Fibroblast of pulmonary artery (primary cell): ENCODE results near the gene AUTS2.

ENCODE experiments used
- DNase-seq: peaks from one replicate; pipeline ENCODE4 v3.0.0-alpha.2; 2010; ENCODE audit warnings: low read depth
- H3K4me3 ChIP-seq: replicated peaks from 2 replicates; pipeline ENCODE4 v1.5.1; 2011; ENCODE audit warnings: low read depth, mild to moderate bottlenecking, control low read depth, low read length, moderate library complexity
- TF ChIP-seq, protein P1 (sequence below): IDR thresholded peaks from 2 replicates; pipeline ENCODE4 v1.5.1; 2011; ENCODE audit warnings: mild to moderate bottlenecking, control low read depth, low read length, inconsistent platforms; ENCODE audit errors: missing control alignments

The AUTS2 gene

DNA sequence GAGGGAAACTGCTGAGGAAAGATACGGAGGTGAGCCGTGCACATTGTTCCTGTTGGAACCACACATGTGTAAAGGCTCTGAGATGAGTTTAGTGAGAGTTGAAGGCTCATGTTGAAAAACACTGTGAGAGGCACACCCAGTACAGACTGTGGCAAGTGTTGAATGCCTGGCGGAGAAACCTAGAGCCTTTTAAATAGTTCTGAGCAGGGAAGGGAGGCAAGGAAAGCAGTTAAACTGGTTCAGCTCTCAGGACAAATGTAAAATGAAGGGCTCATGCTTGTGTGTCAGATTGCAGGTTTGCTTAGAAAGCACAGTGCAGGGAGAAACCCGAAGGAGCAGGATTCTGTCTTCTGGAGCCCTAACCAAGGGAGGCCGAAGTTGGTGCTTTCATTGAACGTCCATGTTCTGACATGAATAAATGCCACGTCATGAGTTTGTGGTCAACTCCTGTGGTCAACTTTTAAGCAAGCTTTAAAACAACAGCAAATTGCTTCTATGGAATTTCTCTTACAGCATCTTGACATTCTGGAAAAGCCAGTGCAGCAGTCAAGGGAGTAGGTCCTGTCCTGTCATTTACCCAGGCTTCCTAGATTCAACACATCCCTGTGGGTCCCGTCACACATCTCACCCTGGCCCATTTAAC, 882.8 kb downstream of the AUTS2 start:
- no peak overlapping the region for H3K4me3 ChIP-seq
- no peak for DNase-seq
- TF ChIP-seq, protein P1, sequence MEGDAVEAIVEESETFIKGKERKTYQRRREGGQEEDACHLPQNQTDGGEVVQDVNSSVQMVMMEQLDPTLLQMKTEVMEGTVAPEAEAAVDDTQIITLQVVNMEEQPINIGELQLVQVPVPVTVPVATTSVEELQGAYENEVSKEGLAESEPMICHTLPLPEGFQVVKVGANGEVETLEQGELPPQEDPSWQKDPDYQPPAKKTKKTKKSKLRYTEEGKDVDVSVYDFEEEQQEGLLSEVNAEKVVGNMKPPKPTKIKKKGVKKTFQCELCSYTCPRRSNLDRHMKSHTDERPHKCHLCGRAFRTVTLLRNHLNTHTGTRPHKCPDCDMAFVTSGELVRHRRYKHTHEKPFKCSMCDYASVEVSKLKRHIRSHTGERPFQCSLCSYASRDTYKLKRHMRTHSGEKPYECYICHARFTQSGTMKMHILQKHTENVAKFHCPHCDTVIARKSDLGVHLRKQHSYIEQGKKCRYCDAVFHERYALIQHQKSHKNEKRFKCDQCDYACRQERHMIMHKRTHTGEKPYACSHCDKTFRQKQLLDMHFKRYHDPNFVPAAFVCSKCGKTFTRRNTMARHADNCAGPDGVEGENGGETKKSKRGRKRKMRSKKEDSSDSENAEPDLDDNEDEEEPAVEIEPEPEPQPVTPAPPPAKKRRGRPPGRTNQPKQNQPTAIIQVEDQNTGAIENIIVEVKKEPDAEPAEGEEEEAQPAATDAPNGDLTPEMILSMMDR = no peak

DNA sequence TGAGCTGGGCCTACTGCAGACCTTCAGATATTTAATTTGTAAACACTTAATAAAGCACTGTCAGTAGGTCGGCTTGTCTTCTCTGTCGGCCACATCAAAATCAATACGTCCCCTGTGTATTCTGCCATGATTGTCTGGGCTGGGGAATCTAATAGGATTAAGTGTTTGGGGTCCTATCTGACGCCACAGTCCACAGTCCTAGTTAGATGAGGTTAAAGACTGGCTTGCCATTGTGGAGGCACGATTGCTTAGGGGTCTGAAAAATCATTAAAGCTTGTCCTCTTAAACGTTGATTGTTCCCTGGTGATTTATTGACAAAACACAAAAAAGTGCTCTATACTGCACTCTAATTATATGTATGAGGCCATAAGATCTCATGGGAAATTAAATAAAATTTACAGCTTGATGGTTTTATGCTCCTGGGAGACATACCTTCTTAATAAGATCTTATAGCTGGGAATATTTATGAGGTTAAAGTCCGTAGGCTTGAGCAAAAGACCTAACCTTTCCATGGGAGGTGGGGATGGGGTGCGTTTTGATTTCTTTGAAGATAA, 883.4 kb downstream of the AUTS2 start:
- no peak overlapping the region for H3K4me3 ChIP-seq
- DNase-seq = no peak
- TF ChIP-seq, protein P1 = no peak

DNA sequence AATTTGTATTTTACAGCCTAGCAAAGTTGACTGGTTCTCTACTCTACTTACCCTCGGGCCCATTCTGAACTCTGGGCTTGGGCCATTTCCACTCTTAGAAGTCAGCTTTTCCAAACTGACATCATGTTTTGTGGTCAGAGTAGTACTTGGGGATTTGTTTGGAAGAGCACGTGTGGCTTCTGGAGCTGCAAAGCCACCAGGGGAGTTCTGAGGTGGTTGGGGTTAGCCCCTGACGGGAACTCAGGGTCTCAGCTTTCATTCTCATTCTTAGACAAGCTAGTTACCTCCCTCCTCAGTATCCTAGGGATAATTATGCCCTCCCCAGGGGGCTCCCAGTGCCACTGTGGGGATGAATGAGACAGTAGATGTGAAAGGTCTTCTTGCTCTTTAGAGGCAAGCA, 886.0 kb downstream of the AUTS2 start:
- TF ChIP-seq, protein P1 = no peak
- no peak for DNase-seq
- no peak overlapping the region for H3K4me3 ChIP-seq

DNA sequence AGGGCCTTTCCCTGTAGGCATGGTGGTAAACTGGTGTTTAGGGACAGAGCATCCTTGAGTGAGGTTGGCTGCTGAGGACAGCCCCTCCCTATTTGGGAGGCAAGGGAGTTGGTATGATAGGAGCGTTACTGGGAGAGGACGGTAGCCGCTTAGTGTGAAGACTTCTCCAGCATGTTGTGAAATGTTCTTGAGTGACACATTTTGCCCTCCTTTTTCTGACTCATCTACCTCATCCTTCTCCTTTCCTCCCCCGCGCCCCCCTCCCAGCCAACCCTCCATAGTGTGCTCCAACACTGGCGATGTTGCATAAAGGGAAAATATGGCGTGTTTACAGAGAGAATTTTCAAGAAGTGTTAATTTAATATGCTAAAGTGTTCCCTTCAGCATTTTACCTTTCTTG, 888.7 kb downstream of the AUTS2 start:
- no peak for DNase-seq
- TF ChIP-seq, protein P1 = no peak
- H3K4me3 ChIP-seq = no peak overlapping the region

DNA sequence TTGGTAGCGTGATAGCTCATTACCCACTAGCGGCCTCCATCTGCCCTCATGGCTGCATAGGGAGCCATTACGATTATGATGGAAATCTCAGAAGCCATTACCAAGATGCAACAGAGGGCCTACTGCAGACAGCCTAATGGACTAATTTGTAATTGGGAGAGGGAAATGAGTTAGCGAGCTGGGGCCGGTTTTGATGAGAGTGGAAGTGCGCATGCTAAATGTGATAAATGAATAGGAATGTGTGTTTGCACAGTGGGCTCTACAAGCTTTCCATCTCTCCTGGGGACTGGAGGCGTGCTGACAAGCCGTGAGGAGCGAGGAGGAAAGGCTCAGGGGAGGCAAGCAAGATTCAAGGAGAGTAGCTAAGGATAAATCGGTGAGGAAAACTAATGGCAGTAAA, 889.2 kb downstream of the AUTS2 start:
- no peak for DNase-seq
- no peak overlapping the region for H3K4me3 ChIP-seq
- TF ChIP-seq, protein P1 = no peak

DNA sequence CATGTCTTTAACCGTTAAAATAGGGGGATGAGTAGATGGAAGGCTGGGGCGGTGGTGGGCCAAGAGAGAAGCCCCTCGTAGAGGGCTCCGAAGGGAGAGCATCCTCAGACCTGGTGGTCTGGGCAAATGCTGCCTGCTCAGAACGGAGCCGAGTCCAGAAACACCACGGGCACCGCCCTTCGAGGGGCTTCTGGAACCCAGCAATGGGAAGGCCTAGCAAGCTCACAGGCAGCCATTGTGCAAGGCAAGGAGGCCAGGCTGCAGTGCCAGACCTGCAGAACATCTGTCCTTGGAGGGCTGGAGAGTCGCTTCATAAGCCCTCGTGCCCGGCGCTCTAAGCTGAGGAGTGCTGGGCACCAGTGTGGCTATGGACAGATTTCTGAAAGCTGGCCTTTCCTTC, 889.6 kb downstream of the AUTS2 start:
- no peak for DNase-seq
- TF ChIP-seq, protein P1 = no peak

DNA sequence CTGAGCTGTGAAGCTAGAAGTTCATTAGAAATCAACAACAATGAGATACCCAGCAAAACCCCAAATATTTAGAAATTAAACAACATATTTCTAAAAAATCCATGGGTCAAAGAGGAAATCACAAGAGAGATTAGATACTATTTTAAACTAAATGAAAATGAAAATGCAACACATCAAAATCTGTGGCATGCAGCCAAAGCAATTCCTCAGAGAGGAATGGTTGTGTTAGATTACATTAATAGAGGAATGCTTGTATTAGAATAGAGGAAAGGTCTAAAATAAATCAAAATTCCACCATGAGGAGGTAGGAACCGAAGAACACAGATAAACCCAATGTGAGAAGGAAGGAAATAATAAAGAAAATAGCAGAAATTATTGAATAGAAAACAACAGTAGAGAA, 891.5 kb downstream of the AUTS2 start:
- DNase-seq = peak; percentile 3
- TF ChIP-seq, protein P1 = no peak
- no peak overlapping the region for H3K4me3 ChIP-seq

More for the DNA sequence above, 889.6 kb downstream of the AUTS2 start:
- H3K4me3 ChIP-seq = no peak overlapping the region
